ENCODE data around the gene CKLF. TPM values are rescaled to one million over a fixed set of nuclear protein-coding genes. Genes with fewer than 3 reads are reported as not detected.
A peak's percentile ranks its signal among the peaks of the same experiment; 100 is the strongest.

The CKLF gene
- total RNA-seq, 4 donors from 2014 or later = 13.1 to 31.5 (median 17.9) TPM

GRCh38 chr16:66508248-66508913, 44.0 kb upstream of the CKLF start:
- no peaks in the 10 kb centered on the region for H3K9me3 ChIP-seq
- peaks cover 0 to 55% of the 10 kb centered on the region in 2 donors for H3K36me3 ChIP-seq
- no peak for TF ChIP-seq POLR2AphosphoS5 (IDR thresholded peaks at IDR 0.05)
- TF ChIP-seq, protein P1, sequence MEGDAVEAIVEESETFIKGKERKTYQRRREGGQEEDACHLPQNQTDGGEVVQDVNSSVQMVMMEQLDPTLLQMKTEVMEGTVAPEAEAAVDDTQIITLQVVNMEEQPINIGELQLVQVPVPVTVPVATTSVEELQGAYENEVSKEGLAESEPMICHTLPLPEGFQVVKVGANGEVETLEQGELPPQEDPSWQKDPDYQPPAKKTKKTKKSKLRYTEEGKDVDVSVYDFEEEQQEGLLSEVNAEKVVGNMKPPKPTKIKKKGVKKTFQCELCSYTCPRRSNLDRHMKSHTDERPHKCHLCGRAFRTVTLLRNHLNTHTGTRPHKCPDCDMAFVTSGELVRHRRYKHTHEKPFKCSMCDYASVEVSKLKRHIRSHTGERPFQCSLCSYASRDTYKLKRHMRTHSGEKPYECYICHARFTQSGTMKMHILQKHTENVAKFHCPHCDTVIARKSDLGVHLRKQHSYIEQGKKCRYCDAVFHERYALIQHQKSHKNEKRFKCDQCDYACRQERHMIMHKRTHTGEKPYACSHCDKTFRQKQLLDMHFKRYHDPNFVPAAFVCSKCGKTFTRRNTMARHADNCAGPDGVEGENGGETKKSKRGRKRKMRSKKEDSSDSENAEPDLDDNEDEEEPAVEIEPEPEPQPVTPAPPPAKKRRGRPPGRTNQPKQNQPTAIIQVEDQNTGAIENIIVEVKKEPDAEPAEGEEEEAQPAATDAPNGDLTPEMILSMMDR (IDR thresholded peaks at IDR 0.05) = no peak
- no peak for TF ChIP-seq EP300 (IDR thresholded peaks at IDR 0.05)
- TF ChIP-seq POLR2A (IDR thresholded peaks at IDR 0.05) = no peak
- H3K27me3 ChIP-seq = no peaks in the 10 kb centered on the region
- peak; percentile 19 for ATAC-seq
- no peak overlapping the region for H3K4me3 ChIP-seq
- H3K27ac ChIP-seq = peak overlapping the region in 3 of 4 donors; percentile 8 to 36 (median 12)
- peaks cover 4 to 62% (median 31%) of the 10 kb centered on the region in 3 donors for H3K4me1 ChIP-seq
- WGBS, 2 donors (ENCODE audit: low coverage in 1 of 2) = 53 to 67% methylated on average over 3 to 7 of the region's 7 CpGs

GRCh38 chr16:66508914-66509496, 43.4 kb upstream of the CKLF start:
- no peak for ATAC-seq
- Histone ChIP-seq H3K9me3 (no peaks in the 10 kb centered on the region), H3K27me3 (no peaks in the 10 kb centered on the region), H3K36me3 (peaks cover 0 to 61% of the 10 kb centered on the region in 2 donors), H3K27ac (peak overlapping the region in 2 of 4 donors; percentile 12 to 36), H3K4me3 (no peak overlapping the region), H3K4me1 (peaks cover 4 to 56% (median 29%) of the 10 kb centered on the region in 3 donors)
- TF ChIP-seq EP300 (IDR thresholded peaks at IDR 0.05) (no peak), POLR2AphosphoS5 (IDR thresholded peaks at IDR 0.05) (no peak), POLR2A (IDR thresholded peaks at IDR 0.05) (no peak)
- TF ChIP-seq, protein P1 (IDR thresholded peaks at IDR 0.05) = no peak
- WGBS, 2 donors (ENCODE audit: low coverage in 1 of 2) = 80 to 88% methylated on average over 1 to 9 of the region's 9 CpGs

- TF ChIP-seq POLR2A (IDR thresholded peaks at IDR 0.05) (no peak), POLR2AphosphoS5 (IDR thresholded peaks at IDR 0.05) (no peak), EP300 (IDR thresholded peaks at IDR 0.05) (no peak)
- TF ChIP-seq, protein P1 (IDR thresholded peaks at IDR 0.05) = no peak
- no peak overlapping the region for H3K4me3 ChIP-seq
- no peaks in the 10 kb centered on the region for H3K27me3 ChIP-seq
- H3K9me3 ChIP-seq = no peaks in the 10 kb centered on the region
- H3K4me1 ChIP-seq = peaks cover 4 to 52% (median 29%) of the 10 kb centered on the region in 3 donors
- no peak for ATAC-seq
- peaks cover 0 to 61% of the 10 kb centered on the region in 2 donors for H3K36me3 ChIP-seq
- 90 to 100% methylated on average over 1 of the region's 5 CpGs for WGBS, 2 donors (ENCODE audit: low coverage in 1 of 2)
- no peak overlapping the region for H3K27ac ChIP-seq
Measured at GRCh38 chr16:66509576-66509975, 42.8 kb upstream of the CKLF start.

- H3K27me3 ChIP-seq = no peaks in the 10 kb centered on the region
- peaks cover 0 to 64% of the 10 kb centered on the region in 2 donors for H3K36me3 ChIP-seq
- no peak for ATAC-seq
- WGBS, 2 donors (ENCODE audit: low coverage in 1 of 2) = 91 to 94% methylated on average over 2 of the region's 5 CpGs
- no peak overlapping the region for H3K4me3 ChIP-seq
- TF ChIP-seq EP300 (IDR thresholded peaks at IDR 0.05) (no peak), POLR2A (IDR thresholded peaks at IDR 0.05) (no peak), POLR2AphosphoS5 (IDR thresholded peaks at IDR 0.05) (no peak)
- TF ChIP-seq, protein P1 (IDR thresholded peaks at IDR 0.05) = no peak
- H3K27ac ChIP-seq = peak overlapping the region in 2 of 4 donors; percentile 65 to 68
- peaks cover 4 to 56% (median 29%) of the 10 kb centered on the region in 3 donors for H3K4me1 ChIP-seq
- H3K9me3 ChIP-seq = no peaks in the 10 kb centered on the region
Measured at GRCh38 chr16:66510298-66510697, 42.1 kb upstream of the CKLF start.
